IMR-90 (cell line): ENCODE data around the gene ARHGAP10. TPM values are rescaled to one million over a fixed set of nuclear protein-coding genes. Genes with fewer than 3 reads are reported as not detected.

Source experiments
- ATAC-seq: fragments of 200-7000 bp; cut with Tn5 transposase; 2 replicates; pipeline ENCODE4 v1.9.1; 2020; ENCODE audit warnings: low read depth, mild to moderate bottlenecking, moderate library complexity
- BruUV-seq: library from RNA; stranded (reverse); fragments of 400-500 nt; replicated peaks from 2 replicates; lab custom pipeline; 2021; lab: Mats Ljungman, UMichigan
- CTCF ChIA-PET: fragments of 300-600 bp; formaldehyde crosslinking; extraction: SDS; loops from one replicate; lab custom pipeline; 2021; ENCODE audit warnings: antibody characterized with exemption; lab: Yijun Ruan, JAX
- POLR2A ChIA-PET: fragments of 300-600 bp; sonication (Branson Sonifier 250); formaldehyde crosslinking; loops from one replicate; lab custom pipeline; 2022; ENCODE audit warnings: antibody characterized with exemption; ENCODE audit not compliant: unreplicated experiment; lab: Charles Lee
- DNase-seq: peaks from one replicate; pipeline ENCODE4 v3.0.0; 2013
- H2AFZ ChIP-seq: replicated peaks from 2 replicates; pipeline ENCODE3; 2013; ENCODE audit warnings: low read length, mild to moderate bottlenecking; ENCODE audit not compliant: poor library complexity
- H2AK5ac ChIP-seq: 2 replicates; pipeline ENCODE4 v1.6.1; 2013; ENCODE audit warnings: low read depth, low read length, inconsistent platforms
- H2AK9ac ChIP-seq: replicated peaks from 2 replicates; pipeline ENCODE3; 2013; ENCODE audit warnings: mild to moderate bottlenecking, low read depth, low read length, moderate library complexity; ENCODE audit not compliant: poor library complexity
- H2BK120ac ChIP-seq: 2 replicates; pipeline ENCODE4 v1.6.1; 2013; ENCODE audit warnings: low read depth, low read length, inconsistent platforms
- H2BK15ac ChIP-seq: 3 replicates; pipeline ENCODE4 v1.6.1; 2013; ENCODE audit warnings: low read depth, low read length, inconsistent platforms
- H2BK20ac ChIP-seq: 2 replicates; pipeline ENCODE4 v1.6.1; 2013; ENCODE audit warnings: low read depth, mild to moderate bottlenecking, inconsistent platforms, low read length, moderate library complexity
- H2BK5ac ChIP-seq: 2 replicates; pipeline ENCODE4 v1.6.1; 2013; ENCODE audit warnings: mild to moderate bottlenecking, low read depth, low read length, inconsistent platforms; ENCODE audit not compliant: poor library complexity, severe bottlenecking
- H3K14ac ChIP-seq: replicated peaks from 2 replicates; pipeline ENCODE4 v1.6.1; 2013; ENCODE audit warnings: low read depth, low read length, inconsistent platforms
- H3K18ac ChIP-seq: 2 replicates; pipeline ENCODE4 v1.6.1; 2013; ENCODE audit warnings: low read depth, low read length, control low read depth
- H3K23ac ChIP-seq: 2 replicates; pipeline ENCODE4 v1.6.1; 2013; ENCODE audit warnings: low read depth, low read length, inconsistent platforms
- H3K27ac ChIP-seq: 2 replicates; pipeline ENCODE4 v1.5.1; 2013; ENCODE audit warnings: mild to moderate bottlenecking, control low read depth, low read length; ENCODE audit not compliant: insufficient read depth
- H3K27me3 ChIP-seq: 2 replicates; pipeline ENCODE4 v1.6.1; 2013; ENCODE audit warnings: low read length; ENCODE audit not compliant: control insufficient read depth, insufficient read depth
- H3K36me3 ChIP-seq: 2 replicates; pipeline ENCODE4 v1.6.1; 2013; ENCODE audit warnings: low read length, mixed read lengths; ENCODE audit not compliant: control insufficient read depth, insufficient read depth
- H3K4ac ChIP-seq: 2 replicates; pipeline ENCODE4 v1.6.1; 2013; ENCODE audit warnings: low read depth, low read length, inconsistent platforms
- H3K4me1 ChIP-seq: 2 replicates; pipeline ENCODE4 v1.6.1; 2013; ENCODE audit warnings: low read length, mixed read lengths; ENCODE audit not compliant: control insufficient read depth, insufficient read depth
- H3K4me2 ChIP-seq: 2 replicates; pipeline ENCODE4 v1.6.1; 2013; ENCODE audit warnings: low read depth, mild to moderate bottlenecking, control low read depth, low read length, moderate library complexity
- H3K4me3 ChIP-seq: 2 replicates; pipeline ENCODE4 v1.5.1; 2013; ENCODE audit warnings: low read depth, mild to moderate bottlenecking, control low read depth, low read length, moderate library complexity; ENCODE audit not compliant: insufficient read depth
- H3K56ac ChIP-seq: 2 replicates; pipeline ENCODE4 v1.6.1; 2013; ENCODE audit warnings: low read length, inconsistent platforms; ENCODE audit not compliant: insufficient read depth; ENCODE audit errors: extremely low read depth
- H3K79me1 ChIP-seq, 2 experiments: 2 replicates each; pipeline ENCODE4 v1.6.1; 2013; ENCODE audit warnings: low read length in 2 of 2, inconsistent platforms in 1 of 2, low read depth in 1 of 2
- H3K9ac ChIP-seq: 2 replicates; pipeline ENCODE4 v1.6.1; 2013; ENCODE audit warnings: low read depth, low read length, control low read depth
- H3K9me1 ChIP-seq: 2 replicates; pipeline ENCODE4 v1.6.1; 2013; ENCODE audit warnings: low read length, inconsistent platforms; ENCODE audit not compliant: insufficient read depth
- H3K9me3 ChIP-seq: 2 replicates; pipeline ENCODE4 v1.6.1; 2013; ENCODE audit warnings: low read length; ENCODE audit not compliant: control insufficient read depth, insufficient read depth
- H4K20me1 ChIP-seq: 2 replicates; pipeline ENCODE4 v1.6.1; 2013; ENCODE audit warnings: low read length, inconsistent platforms; ENCODE audit not compliant: insufficient read depth
- H4K5ac ChIP-seq: 2 replicates; pipeline ENCODE4 v1.6.1; 2013; ENCODE audit warnings: mild to moderate bottlenecking, low read depth, low read length, control low read depth
- H4K8ac ChIP-seq, 2 experiments: 2 replicates each; pipeline ENCODE4 v1.6.1; 2013; ENCODE audit warnings: low read depth in 2 of 2, low read length in 2 of 2, control low read depth in 1 of 2, inconsistent platforms in 1 of 2
- H4K91ac ChIP-seq: 2 replicates; pipeline ENCODE4 v1.6.1; 2013; ENCODE audit warnings: low read depth, low read length, inconsistent platforms; ENCODE audit not compliant: insufficient read depth
- CEBPB ChIP-seq: IDR thresholded peaks from 2 replicates; pipeline ENCODE4 v1.6.1; 2012; ENCODE audit warnings: low read depth, low read length, improper control_type of control experiment
- MAFK ChIP-seq: IDR thresholded peaks from 2 replicates; pipeline ENCODE4 v1.6.1; 2012; ENCODE audit warnings: low read depth, low read length, improper control_type of control experiment
- NFE2L2 ChIP-seq: fragments of 150-350 bp; IDR thresholded peaks from 2 replicates; pipeline ENCODE4 v1.6.1; 2016; ENCODE audit warnings: low read depth, mild to moderate bottlenecking, low read length
- RAD21 ChIP-seq: IDR thresholded peaks from 2 replicates; pipeline ENCODE4 v1.6.1; 2012; ENCODE audit warnings: low read length, improper control_type of control experiment
- RCOR1 ChIP-seq: IDR thresholded peaks from 2 replicates; pipeline ENCODE4 v1.6.1; 2012; ENCODE audit warnings: mild to moderate bottlenecking, low read length, improper control_type of control experiment; ENCODE audit not compliant: insufficient replicate concordance
- WGBS, 2 experiments: methylation state at CpG; one replicate each; pipeline versions ENCODE4 v1.1.5 to v1.1.7; 2013; ENCODE audit warnings: missing lambda C conversion rate in 2 of 2; ENCODE audit not compliant: insufficient read length in 1 of 2; ENCODE audit errors: extremely low coverage in 2 of 2; 5-methylcytosine and 5-hydroxymethylcytosine counted together
- dilution Hi-C: fragments of 300-500 bp; cut with HindIII; formaldehyde crosslinking; loops from one replicate; pipeline ENCODE4 v1.14.3; 2018; ENCODE audit warnings: low sequenced_read_pairs; ENCODE audit not compliant: unreplicated experiment
- in situ Hi-C: fragments of 300-500 bp; cut with MboI; formaldehyde crosslinking; loops from 3 replicates; pipeline ENCODE4 v1.14.3; 2019; ENCODE audit warnings: low sequenced_read_pairs, inconsistent platforms, mixed read lengths
- intact Hi-C: fragments of 100-400 bp; cut with micrococcal nuclease; formaldehyde crosslinking; loops from 2 replicates; pipeline ENCODE4 v1.10.0; 2022
- polyA plus RNA-seq, 3 experiments: library from polyadenylated mRNA; depleted of rRNA; stranded (reverse); fragments of >200 nt; gene quantifications; 2 replicates each; pipeline ENCODE4 v1.2.3, GENCODE V29; 2012; ENCODE audit warnings: low replicate concordance in 1 of 3
- total RNA-seq: library from RNA; depleted of rRNA; stranded (reverse); fragments of >200 nt; gene quantifications from 2 replicates; pipeline ENCODE4 v1.2.3, GENCODE V29; 2012

ARHGAP10 gene
- total and polyA plus RNA-seq, 2 of the 4 experiments (the other 2 are of a cell fraction) = 27.1 to 29.4 TPM

DNA sequence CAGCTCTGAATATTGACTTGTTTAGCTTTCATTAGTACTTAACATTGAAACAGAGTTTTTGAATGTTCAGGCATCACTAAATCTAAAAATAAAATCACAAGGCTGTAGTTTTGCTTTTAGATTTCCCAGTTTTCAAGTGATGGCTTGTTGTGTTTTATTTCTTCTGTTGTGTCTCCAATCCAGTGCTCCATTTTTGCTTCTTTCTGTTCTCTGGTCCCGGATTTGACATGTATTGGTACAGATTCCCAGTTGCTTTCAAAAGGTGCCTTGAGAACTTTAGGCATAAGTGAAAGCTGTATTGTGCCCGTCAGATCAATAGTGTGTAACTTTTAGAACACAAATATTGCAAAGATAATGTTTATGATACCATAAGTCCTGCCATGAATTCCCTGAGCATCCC lies 53.2 kb downstream of the ARHGAP10 start:
- no peak overlapping the region for H4K91ac ChIP-seq
- H2AK9ac ChIP-seq = no peak overlapping the region
- H4K5ac ChIP-seq = no peak overlapping the region
- dilution Hi-C loops = no loop called here
- no peak overlapping the region for H3K4me2 ChIP-seq
- no peak overlapping the region for H2BK120ac ChIP-seq
- in situ Hi-C loops = no loop called here
- no CpG with 5 or more reads among the region's 2 CpGs for WGBS, 2 experiments
- no peak overlapping the region for H2BK5ac ChIP-seq
- H3K23ac ChIP-seq = no peak overlapping the region
- H3K79me1 ChIP-seq = peaks cover 40 to 65% of the 10 kb centered on the region in 2 experiments
- ATAC-seq (no peak), DNase-seq (no peak)
- H3K56ac ChIP-seq = no peak overlapping the region
- no peak overlapping the region for H2AK5ac ChIP-seq
- peaks cover 21% of the 10 kb centered on the region for H3K4me1 ChIP-seq
- H3K36me3 ChIP-seq = no peaks in the 10 kb centered on the region
- no peak overlapping the region for H3K4ac ChIP-seq
- ChIA-PET POLR2A (no interaction called here), CTCF (interaction anchor here (0.9 to 1.3 kb wide), 3 partner anchors 10 to 82 kb away, joined by 3 to 5 read pairs (median 3); no protein-coding TSS in a partner anchor)
- H4K20me1 ChIP-seq = peaks cover 56% of the 10 kb centered on the region
- H3K9ac ChIP-seq = no peak overlapping the region
- no peak overlapping the region for H3K18ac ChIP-seq
- H4K8ac ChIP-seq = no peak overlapping the region
- no peak overlapping the region for H2BK20ac ChIP-seq
- H3K27me3 ChIP-seq = no peaks in the 10 kb centered on the region
- H2AFZ ChIP-seq = no peak overlapping the region
- intact Hi-C loops = no loop called here
- BruUV-seq = no TSS peak
- H3K14ac ChIP-seq = no peak overlapping the region
- H2BK15ac ChIP-seq = no peak overlapping the region
- H3K9me1 ChIP-seq = peaks cover 20% of the 10 kb centered on the region
- H3K27ac ChIP-seq = no peak overlapping the region
- TF ChIP-seq RAD21 = no peak
- no peak for TF ChIP-seq RCOR1
- no peak for TF ChIP-seq CEBPB
- no peak for TF ChIP-seq MAFK
- TF ChIP-seq NFE2L2 = no peak
- no peak overlapping the region for H3K4me3 ChIP-seq
- no peaks in the 10 kb centered on the region for H3K9me3 ChIP-seq
